Endothelial cell of umbilical vein (primary cell): ENCODE results near the gene SPOCD1.

Experiments used
- EZH2 ChIP-seq: IDR thresholded peaks from 2 replicates; pipeline ENCODE4 v1.6.1; 2012; ENCODE audit warnings: borderline replicate concordance, low read depth, mild to moderate bottlenecking, moderate library complexity, low read length, inconsistent platforms; ENCODE audit not compliant: severe bottlenecking
- FOS ChIP-seq: IDR thresholded peaks from 2 replicates; pipeline ENCODE4 v1.6.1; 2011; ENCODE audit warnings: mild to moderate bottlenecking, low read length, moderate library complexity, borderline replicate concordance; ENCODE audit not compliant: insufficient read depth
- MYC ChIP-seq: IDR thresholded peaks from one replicate; pipeline ENCODE4 v1.6.1; 2011; ENCODE audit warnings: mild to moderate bottlenecking, low read depth, low read length
- POLR2A ChIP-seq: IDR thresholded peaks from 2 replicates; pipeline ENCODE4 v1.6.1; 2012; ENCODE audit warnings: low read depth, mild to moderate bottlenecking, control low read depth, low read length
- POLR2AphosphoS5 ChIP-seq: IDR thresholded peaks from 2 replicates; pipeline ENCODE4 v1.6.1; 2012; ENCODE audit warnings: low read depth, mild to moderate bottlenecking, control low read depth, low read length, moderate library complexity; ENCODE audit not compliant: insufficient read depth
- TF ChIP-seq, protein P1 (sequence below), 2 donors: IDR thresholded peaks; 1 replicate in 1 of 2; 2 replicates in 1 of 2; pipeline ENCODE4 v1.5.1; 2011; ENCODE audit warnings: low read length in 2 of 2, mild to moderate bottlenecking in 2 of 2, moderate library complexity in 2 of 2, control low read depth in 1 of 2, inconsistent platforms in 1 of 2, low read depth in 1 of 2; ENCODE audit not compliant: insufficient read depth in 1 of 2; ENCODE audit errors: extremely low read depth in 1 of 2
- TF ChIP-seq, protein P2 (sequence below): IDR thresholded peaks from 2 replicates; pipeline ENCODE4 v1.6.1; 2011; ENCODE audit not compliant: insufficient read depth, insufficient read length

DNA sequence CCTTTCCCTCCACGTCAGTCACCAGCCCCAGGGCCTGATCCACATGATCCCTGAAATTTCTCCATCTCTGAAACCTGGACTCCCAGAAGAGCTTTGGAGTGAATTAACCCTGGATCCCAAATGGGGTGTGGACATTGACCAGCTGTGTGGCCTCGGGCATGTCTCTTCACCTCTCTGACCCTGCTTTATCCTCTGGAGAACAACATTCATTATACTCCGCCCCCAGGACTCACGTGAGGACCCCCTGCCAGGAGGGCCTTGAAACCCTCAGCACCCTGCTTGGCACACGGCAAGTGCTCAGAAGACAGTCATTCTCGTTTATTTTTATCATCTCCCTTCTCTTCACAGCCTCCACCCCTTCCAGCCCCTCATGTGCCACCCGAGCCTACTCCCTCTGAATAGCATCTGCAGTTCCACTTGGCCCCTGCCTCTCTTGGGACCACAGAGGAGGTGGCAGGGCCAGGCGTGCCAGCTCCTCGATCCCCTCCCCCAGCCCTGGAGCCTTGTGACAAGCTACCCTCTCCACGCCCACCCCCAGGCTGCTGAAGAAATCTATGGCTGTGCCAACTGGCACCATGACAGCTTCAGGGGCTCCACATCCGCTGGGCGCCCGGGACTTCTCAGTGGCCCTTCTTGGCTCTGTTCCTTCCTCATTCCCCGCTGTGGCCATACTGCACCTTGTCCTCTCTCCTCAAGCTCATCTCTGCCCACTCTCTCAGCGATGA, 69.7 kb downstream of the SPOCD1 start:
- TF ChIP-seq POLR2A = no peak
- TF ChIP-seq, protein P1, sequence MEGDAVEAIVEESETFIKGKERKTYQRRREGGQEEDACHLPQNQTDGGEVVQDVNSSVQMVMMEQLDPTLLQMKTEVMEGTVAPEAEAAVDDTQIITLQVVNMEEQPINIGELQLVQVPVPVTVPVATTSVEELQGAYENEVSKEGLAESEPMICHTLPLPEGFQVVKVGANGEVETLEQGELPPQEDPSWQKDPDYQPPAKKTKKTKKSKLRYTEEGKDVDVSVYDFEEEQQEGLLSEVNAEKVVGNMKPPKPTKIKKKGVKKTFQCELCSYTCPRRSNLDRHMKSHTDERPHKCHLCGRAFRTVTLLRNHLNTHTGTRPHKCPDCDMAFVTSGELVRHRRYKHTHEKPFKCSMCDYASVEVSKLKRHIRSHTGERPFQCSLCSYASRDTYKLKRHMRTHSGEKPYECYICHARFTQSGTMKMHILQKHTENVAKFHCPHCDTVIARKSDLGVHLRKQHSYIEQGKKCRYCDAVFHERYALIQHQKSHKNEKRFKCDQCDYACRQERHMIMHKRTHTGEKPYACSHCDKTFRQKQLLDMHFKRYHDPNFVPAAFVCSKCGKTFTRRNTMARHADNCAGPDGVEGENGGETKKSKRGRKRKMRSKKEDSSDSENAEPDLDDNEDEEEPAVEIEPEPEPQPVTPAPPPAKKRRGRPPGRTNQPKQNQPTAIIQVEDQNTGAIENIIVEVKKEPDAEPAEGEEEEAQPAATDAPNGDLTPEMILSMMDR (IDR thresholded peaks at IDR 0.05; ENCODE audit: extremely low read depth in 1 of 2, insufficient read depth in 1 of 2, low read depth in 1 of 2, low read length in 2 of 2) = no peak
- no peak for TF ChIP-seq POLR2AphosphoS5
- TF ChIP-seq EZH2 = no peak
- TF ChIP-seq FOS = no peak
- TF ChIP-seq, protein P2, sequence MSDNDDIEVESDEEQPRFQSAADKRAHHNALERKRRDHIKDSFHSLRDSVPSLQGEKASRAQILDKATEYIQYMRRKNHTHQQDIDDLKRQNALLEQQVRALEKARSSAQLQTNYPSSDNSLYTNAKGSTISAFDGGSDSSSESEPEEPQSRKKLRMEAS = no peak
- TF ChIP-seq MYC = no peak
